SK-N-SH (cell line): ENCODE results near the gene STX11. TPM values are rescaled to one million over a fixed set of nuclear protein-coding genes. Genes with fewer than 3 reads are reported as not detected.
A peak's percentile ranks its signal among the peaks of the same experiment; 100 is the strongest.

Source experiments
- CTCF ChIA-PET: fragments of 300-600, 350-600 bp; formaldehyde crosslinking; extraction: SDS; loops from one replicate; lab custom pipeline; 2021; lab: Yijun Ruan, JAX
- POLR2A ChIA-PET: fragments of 350-600 bp; sonication (Branson Sonifier 250); formaldehyde crosslinking; extraction: SDS; loops from one replicate; lab custom pipeline; 2020; ENCODE audit warnings: antibody characterized with exemption, inconsistent platforms; lab: Yijun Ruan, JAX
- DNase-seq: peaks from one replicate; pipeline ENCODE4 v3.0.0; 2012
- H2AFZ ChIP-seq: fragments of 200-600 bp; sonication (generic); 2 replicates; pipeline ENCODE4 v1.8.1; 2016; ENCODE audit warnings: antibody characterized with exemption, mild to moderate bottlenecking, low read depth
- H3F3A ChIP-seq: fragments of 200-600 bp; sonication (generic); replicated peaks from 2 replicates; pipeline ENCODE3; 2016; ENCODE audit warnings: antibody characterized with exemption, mild to moderate bottlenecking; ENCODE audit not compliant: insufficient read depth
- H3K27ac ChIP-seq, 2 experiments: fragments of 200-500 bp in 1 of 2; fragments of 200-600 bp in 1 of 2; sonication (Bioruptor generic) in 1 of 2; sonication (generic), shearing (Covaris generic) in 1 of 2; 2 replicates each; pipeline versions ENCODE4 v1.5.1 to v1.6.1; 2014 to 2016; ENCODE audit warnings: low read depth in 2 of 2, inconsistent platforms in 1 of 2, low read length in 1 of 2, mild to moderate bottlenecking in 1 of 2, mixed read lengths in 1 of 2
- H3K27me3 ChIP-seq: fragments of 200-600 bp; sonication (generic), shearing (Covaris generic); 2 replicates; pipeline ENCODE4 v1.6.1; 2016; ENCODE audit warnings: mixed run types; ENCODE audit not compliant: insufficient read depth
- H3K36me3 ChIP-seq, 2 experiments: fragments of 200-500 bp in 1 of 2; fragments of 200-600 bp in 1 of 2; sonication (Bioruptor generic) in 1 of 2; sonication (generic) in 1 of 2; replicated peaks in 1 of 2; 2 replicates each; pipeline versions ENCODE3 to v1.5.1; 2014 to 2016; ENCODE audit warnings: low read length in 1 of 2, mild to moderate bottlenecking in 1 of 2; ENCODE audit not compliant: insufficient read depth in 2 of 2, control insufficient read depth in 1 of 2
- H3K4me1 ChIP-seq, 2 experiments: fragments of 200-500 bp in 1 of 2; fragments of 200-600 bp in 1 of 2; sonication (Bioruptor generic) in 1 of 2; sonication (generic), shearing (Covaris generic) in 1 of 2; 2 replicates each; pipeline versions ENCODE4 v1.5.1 to v1.6.1; 2014 to 2016; ENCODE audit warnings: low read depth in 1 of 2, low read length in 1 of 2, mixed run types in 1 of 2; ENCODE audit not compliant: insufficient read depth in 2 of 2, control insufficient read depth in 1 of 2
- H3K4me2 ChIP-seq: fragments of 200-600 bp; sonication (generic), shearing (Covaris generic); 2 replicates; pipeline ENCODE4 v1.6.1; 2017; ENCODE audit warnings: mixed run types
- H3K4me3 ChIP-seq, 2 experiments: fragments of 200-500 bp in 1 of 2; fragments of 200-600 bp in 1 of 2; sonication (Bioruptor generic) in 1 of 2; sonication (generic), shearing (Covaris generic) in 1 of 2; 2 replicates each; pipeline versions ENCODE4 v1.5.1 to v1.8.1; 2014 to 2016; ENCODE audit warnings: low read depth in 2 of 2, inconsistent platforms in 1 of 2, low read length in 1 of 2, mild to moderate bottlenecking in 1 of 2, mixed read lengths in 1 of 2, moderate library complexity in 1 of 2
- H3K79me2 ChIP-seq: fragments of 200-600 bp; sonication (generic); 2 replicates; pipeline ENCODE4 v1.8.1; 2017; ENCODE audit warnings: mild to moderate bottlenecking; ENCODE audit not compliant: insufficient read depth
- H3K9ac ChIP-seq: fragments of 200-600 bp; sonication (generic); 2 replicates; pipeline ENCODE4 v1.6.1; 2017; ENCODE audit warnings: mixed run types
- H3K9me2 ChIP-seq: fragments of 200-600 bp; sonication (generic); 2 replicates; pipeline ENCODE4 v1.6.1; 2017; ENCODE audit warnings: mixed run types
- H3K9me3 ChIP-seq: fragments of 200-600 bp; sonication (generic); 2 replicates; pipeline ENCODE4 v1.6.1; 2017; ENCODE audit warnings: mixed run types, mild to moderate bottlenecking, moderate library complexity
- H4K20me1 ChIP-seq: fragments of 200-600 bp; sonication (generic); 2 replicates; pipeline ENCODE4 v1.6.1; 2017; ENCODE audit warnings: mild to moderate bottlenecking, mixed run types; ENCODE audit not compliant: insufficient read depth
- ELF1 ChIP-seq: IDR thresholded peaks from 2 replicates; pipeline ENCODE4 v1.4.0; 2012
- EP300 ChIP-seq, 2 experiments: IDR thresholded peaks; 2 replicates each; pipeline versions ENCODE4 v1.4.0 to v1.6.1; 2012; ENCODE audit warnings: borderline replicate concordance in 1 of 2, low read depth in 1 of 2, low read length in 1 of 2
- FOSL2 ChIP-seq: IDR thresholded peaks from 2 replicates; pipeline ENCODE4 v1.4.0; 2012; ENCODE audit warnings: low read depth, mild to moderate bottlenecking, moderate library complexity, borderline replicate concordance
- FOXJ3 ChIP-seq: sonication (generic); formaldehyde crosslinking; IDR thresholded peaks from 2 replicates; pipeline ENCODE4 v1.5.1; 2020; ENCODE audit warnings: mild to moderate bottlenecking, missing genetic modification reagents
- FOXM1 ChIP-seq: IDR thresholded peaks from 2 replicates; pipeline ENCODE4 v1.4.0; 2012; ENCODE audit warnings: low read depth, mild to moderate bottlenecking
- GATA2 ChIP-seq: sonication (generic); formaldehyde crosslinking; IDR thresholded peaks from 2 replicates; pipeline ENCODE4 v1.5.0; 2020; ENCODE audit warnings: mild to moderate bottlenecking, missing genetic modification reagents
- JUND ChIP-seq: IDR thresholded peaks from 2 replicates; pipeline ENCODE4 v1.4.0; 2012
- MAX ChIP-seq: IDR thresholded peaks from 2 replicates; pipeline ENCODE4 v1.4.0; 2012; ENCODE audit warnings: low read depth
- MXI1 ChIP-seq: IDR thresholded peaks from 2 replicates; pipeline ENCODE4 v1.6.1; 2012; ENCODE audit warnings: mild to moderate bottlenecking, low read depth, low read length, improper control_type of control experiment
- NFIC ChIP-seq: IDR thresholded peaks from 2 replicates; pipeline ENCODE4 v1.4.0; 2012; ENCODE audit warnings: borderline replicate concordance
- RAD21 ChIP-seq: IDR thresholded peaks from 2 replicates; pipeline ENCODE4 v1.6.1; 2012; ENCODE audit warnings: mild to moderate bottlenecking, low read length
- RCOR1 ChIP-seq: fragments of 150-350 bp; IDR thresholded peaks from 2 replicates; pipeline ENCODE4 v1.6.1; 2017; ENCODE audit warnings: antibody characterized with exemption, low read length
- RFX5 ChIP-seq: IDR thresholded peaks from 2 replicates; pipeline ENCODE4 v1.6.1; 2012; ENCODE audit warnings: mild to moderate bottlenecking, improper control_type of control experiment, low read length
- RXRA ChIP-seq: IDR thresholded peaks from 2 replicates; pipeline ENCODE4 v1.4.0; 2012; ENCODE audit warnings: low read depth, mild to moderate bottlenecking, borderline replicate concordance
- TAF1 ChIP-seq: IDR thresholded peaks from 2 replicates; pipeline ENCODE4 v1.6.1; 2012; ENCODE audit warnings: low read depth, mild to moderate bottlenecking, low read length, moderate library complexity, borderline replicate concordance
- TEAD4 ChIP-seq: IDR thresholded peaks from 2 replicates; pipeline ENCODE4 v1.4.0; 2012; ENCODE audit warnings: mild to moderate bottlenecking, borderline replicate concordance; ENCODE audit not compliant: insufficient read depth
- YY1 ChIP-seq: IDR thresholded peaks from 2 replicates; pipeline ENCODE4 v1.4.0; 2012; ENCODE audit warnings: low read depth, mild to moderate bottlenecking
- WGBS: methylation state at CpG from one replicate; pipeline ENCODE4 v1.1.6; 2017; ENCODE audit warnings: low lambda C conversion rate; 5-methylcytosine and 5-hydroxymethylcytosine counted together
- polyA plus RNA-seq, 3 experiments: library from polyadenylated mRNA; depleted of rRNA; stranded (reverse); fragments of >200 nt; gene quantifications; 2 replicates each; pipeline ENCODE4 v1.2.3, GENCODE V29; 2012
- TF ChIP-seq, protein P1 (sequence below): fragments of 200-600 bp; sonication (generic); IDR thresholded peaks from 2 replicates; pipeline ENCODE4 v1.6.1; 2017; ENCODE audit warnings: antibody characterized with exemption, mild to moderate bottlenecking, moderate library complexity
- TF ChIP-seq, protein P2 (sequence below): fragments of 150-350 bp; IDR thresholded peaks from 2 replicates; pipeline ENCODE4 v1.6.1; 2016; ENCODE audit warnings: mild to moderate bottlenecking, low read depth, low read length
- TF ChIP-seq, protein P3 (sequence below): IDR thresholded peaks from 2 replicates; pipeline ENCODE4; 2012
- TF ChIP-seq, protein P4 (sequence below): IDR thresholded peaks from 2 replicates; pipeline ENCODE4 v1.4.0; 2012; ENCODE audit warnings: low read depth, borderline replicate concordance

The STX11 gene
- polyA plus RNA-seq, 1 of the 3 experiments (the other 2 are of a cell fraction), result 0.15 TPM

- DNase-seq, result no peak
- Histone ChIP-seq H3K79me2 (no peaks in the 10 kb centered on the region), H3K9me3 (no peaks in the 10 kb centered on the region)
- CTCF ChIA-PET, result no interaction called here
- WGBS, result 81% methylated on average over 2 of the region's 2 CpGs
- TF ChIP-seq FOXJ3 (CRISPR knock-in tag) (no peak), EP300 (IDR thresholded peaks at IDR 0.05; ENCODE audit: borderline replicate concordance in 1 of 2, low read depth in 1 of 2, low read length in 1 of 2) (no peak), RXRA (no peak), RCOR1 (no peak), TAF1 (no peak), ELF1 (no peak), GATA2 (CRISPR knock-in tag) (no peak), RFX5 (no peak), MXI1 (no peak), FOXM1 (no peak)
- TF ChIP-seq, protein P1, sequence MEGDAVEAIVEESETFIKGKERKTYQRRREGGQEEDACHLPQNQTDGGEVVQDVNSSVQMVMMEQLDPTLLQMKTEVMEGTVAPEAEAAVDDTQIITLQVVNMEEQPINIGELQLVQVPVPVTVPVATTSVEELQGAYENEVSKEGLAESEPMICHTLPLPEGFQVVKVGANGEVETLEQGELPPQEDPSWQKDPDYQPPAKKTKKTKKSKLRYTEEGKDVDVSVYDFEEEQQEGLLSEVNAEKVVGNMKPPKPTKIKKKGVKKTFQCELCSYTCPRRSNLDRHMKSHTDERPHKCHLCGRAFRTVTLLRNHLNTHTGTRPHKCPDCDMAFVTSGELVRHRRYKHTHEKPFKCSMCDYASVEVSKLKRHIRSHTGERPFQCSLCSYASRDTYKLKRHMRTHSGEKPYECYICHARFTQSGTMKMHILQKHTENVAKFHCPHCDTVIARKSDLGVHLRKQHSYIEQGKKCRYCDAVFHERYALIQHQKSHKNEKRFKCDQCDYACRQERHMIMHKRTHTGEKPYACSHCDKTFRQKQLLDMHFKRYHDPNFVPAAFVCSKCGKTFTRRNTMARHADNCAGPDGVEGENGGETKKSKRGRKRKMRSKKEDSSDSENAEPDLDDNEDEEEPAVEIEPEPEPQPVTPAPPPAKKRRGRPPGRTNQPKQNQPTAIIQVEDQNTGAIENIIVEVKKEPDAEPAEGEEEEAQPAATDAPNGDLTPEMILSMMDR, result no peak
- TF ChIP-seq, protein P2, sequence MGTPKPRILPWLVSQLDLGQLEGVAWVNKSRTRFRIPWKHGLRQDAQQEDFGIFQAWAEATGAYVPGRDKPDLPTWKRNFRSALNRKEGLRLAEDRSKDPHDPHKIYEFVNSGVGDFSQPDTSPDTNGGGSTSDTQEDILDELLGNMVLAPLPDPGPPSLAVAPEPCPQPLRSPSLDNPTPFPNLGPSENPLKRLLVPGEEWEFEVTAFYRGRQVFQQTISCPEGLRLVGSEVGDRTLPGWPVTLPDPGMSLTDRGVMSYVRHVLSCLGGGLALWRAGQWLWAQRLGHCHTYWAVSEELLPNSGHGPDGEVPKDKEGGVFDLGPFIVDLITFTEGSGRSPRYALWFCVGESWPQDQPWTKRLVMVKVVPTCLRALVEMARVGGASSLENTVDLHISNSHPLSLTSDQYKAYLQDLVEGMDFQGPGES, result no peak
- TF ChIP-seq, all 33 proteins: peak for 0
- POLR2A ChIA-PET, result no interaction called here
- Histone ChIP-seq H3K27me3 (peaks cover 49% of the 10 kb centered on the region), H3K27ac (no peak overlapping the region), H3F3A (no peaks in the 10 kb centered on the region), H3K4me1 (peaks cover 5 to 7% of the 10 kb centered on the region in 2 experiments; a peak in 2 of 4 replicates), H3K4me2 (no peak overlapping the region), H2AFZ (no peak overlapping the region), H3K9me2 (no peaks in the 10 kb centered on the region), H3K36me3 (no peaks in the 10 kb centered on the region), H3K4me3 (no peak overlapping the region), H4K20me1 (no peaks in the 10 kb centered on the region), H3K9ac (no peak overlapping the region)
These were observed 3.7 kb downstream of the STX11 start for GRCh38 chr6:144153971-144154370.

DNA sequence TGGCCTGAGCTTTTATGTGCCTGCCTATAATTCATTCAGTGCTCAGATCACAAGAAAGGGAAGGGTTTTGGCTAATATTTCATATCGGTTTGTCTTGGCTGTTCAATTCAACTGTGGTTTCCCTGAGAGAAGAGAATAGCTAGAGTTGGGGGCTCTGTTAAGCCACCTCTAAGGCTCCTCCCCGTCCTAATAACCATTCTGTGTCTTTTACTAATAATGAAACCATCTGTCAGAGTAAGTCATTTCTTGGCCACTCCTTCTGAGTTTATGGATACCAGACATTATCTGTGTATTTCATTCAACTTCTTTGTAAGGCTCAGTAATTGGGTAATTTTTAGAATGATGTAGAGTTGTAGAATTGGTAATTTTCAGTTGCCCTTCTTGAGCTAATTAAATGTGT lies 5.2 kb downstream of the STX11 start:
- 3% methylated on average over 2 of the region's 2 CpGs for WGBS
- TF ChIP-seq FOSL2 (no peak), TEAD4 (no peak), NFIC (no peak), YY1 (no peak), FOXM1 (no peak), TAF1 (no peak), RFX5 (no peak), GATA2 (CRISPR knock-in tag) (no peak), RXRA (no peak), RAD21 (no peak), MAX (no peak), JUND (no peak)
- TF ChIP-seq, protein P3, sequence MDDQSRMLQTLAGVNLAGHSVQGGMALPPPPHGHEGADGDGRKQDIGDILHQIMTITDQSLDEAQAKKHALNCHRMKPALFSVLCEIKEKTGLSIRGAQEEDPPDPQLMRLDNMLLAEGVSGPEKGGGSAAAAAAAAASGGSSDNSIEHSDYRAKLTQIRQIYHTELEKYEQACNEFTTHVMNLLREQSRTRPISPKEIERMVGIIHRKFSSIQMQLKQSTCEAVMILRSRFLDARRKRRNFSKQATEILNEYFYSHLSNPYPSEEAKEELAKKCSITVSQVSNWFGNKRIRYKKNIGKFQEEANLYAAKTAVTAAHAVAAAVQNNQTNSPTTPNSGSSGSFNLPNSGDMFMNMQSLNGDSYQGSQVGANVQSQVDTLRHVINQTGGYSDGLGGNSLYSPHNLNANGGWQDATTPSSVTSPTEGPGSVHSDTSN, result no peak
- TF ChIP-seq, protein P2, result no peak
- TF ChIP-seq, protein P4, sequence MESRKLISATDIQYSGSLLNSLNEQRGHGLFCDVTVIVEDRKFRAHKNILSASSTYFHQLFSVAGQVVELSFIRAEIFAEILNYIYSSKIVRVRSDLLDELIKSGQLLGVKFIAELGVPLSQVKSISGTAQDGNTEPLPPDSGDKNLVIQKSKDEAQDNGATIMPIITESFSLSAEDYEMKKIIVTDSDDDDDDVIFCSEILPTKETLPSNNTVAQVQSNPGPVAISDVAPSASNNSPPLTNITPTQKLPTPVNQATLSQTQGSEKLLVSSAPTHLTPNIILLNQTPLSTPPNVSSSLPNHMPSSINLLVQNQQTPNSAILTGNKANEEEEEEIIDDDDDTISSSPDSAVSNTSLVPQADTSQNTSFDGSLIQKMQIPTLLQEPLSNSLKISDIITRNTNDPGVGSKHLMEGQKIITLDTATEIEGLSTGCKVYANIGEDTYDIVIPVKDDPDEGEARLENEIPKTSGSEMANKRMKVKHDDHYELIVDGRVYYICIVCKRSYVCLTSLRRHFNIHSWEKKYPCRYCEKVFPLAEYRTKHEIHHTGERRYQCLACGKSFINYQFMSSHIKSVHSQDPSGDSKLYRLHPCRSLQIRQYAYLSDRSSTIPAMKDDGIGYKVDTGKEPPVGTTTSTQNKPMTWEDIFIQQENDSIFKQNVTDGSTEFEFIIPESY, result no peak

More for the DNA sequence above, 5.2 kb downstream of the STX11 start:
- no peaks in the 10 kb centered on the region for H3K36me3 ChIP-seq
- no peaks in the 10 kb centered on the region for H3K9me3 ChIP-seq
- no peak overlapping the region for H3K4me3 ChIP-seq
- no peaks in the 10 kb centered on the region for H3K9me2 ChIP-seq
- H3K27ac ChIP-seq, result no peak overlapping the region
- H3K79me2 ChIP-seq, result no peaks in the 10 kb centered on the region
- DNase-seq, result no peak
- H4K20me1 ChIP-seq, result no peaks in the 10 kb centered on the region
- no peak overlapping the region for H3K4me2 ChIP-seq
- H2AFZ ChIP-seq, result peak overlapping the region; percentile 37; the same call in 1 of the 2 replicates
- peaks cover under 1 to 7% of the 10 kb centered on the region in 2 experiments; a peak in 2 of 4 replicates for H3K4me1 ChIP-seq
- H3K9ac ChIP-seq, result no peak overlapping the region
- H3F3A ChIP-seq, result no peaks in the 10 kb centered on the region
- ChIA-PET POLR2A (no interaction called here), CTCF (interaction anchor here (1.7 kb wide), 1 partner anchor 9 kb away, joined by 5 read pairs; no protein-coding TSS in a partner anchor)
- peaks cover 34% of the 10 kb centered on the region for H3K27me3 ChIP-seq
